ENCODE data around the gene GBP4. TPM values are rescaled to one million over a fixed set of nuclear protein-coding genes. Genes with fewer than 3 reads are reported as not detected.

The GBP4 gene
- total and polyA plus RNA-seq, 8 donors = 0.66 to 2.6 (median 1.3) TPM

- TF ChIP-seq CTCF (IDR thresholded peaks at IDR 0.05) = no peak
- no peaks in the 10 kb centered on the region for H3K4me1 ChIP-seq
- intact Hi-C loops (cut with DNase I) = no loop called here
- DNase-seq (no peak), FAIRE-seq (no peak), ATAC-seq (no peak)
- 100% methylated on average over 1 of the region's 1 CpG for WGBS, 2 donors
- H3K27me3 ChIP-seq = no peaks in the 10 kb centered on the region
- H3K36me3 ChIP-seq = no peaks in the 10 kb centered on the region
- no peaks in the 10 kb centered on the region for H3K9me3 ChIP-seq
- H3K4me3 ChIP-seq = no peak overlapping the region
- H3K27ac ChIP-seq = no peak overlapping the region
Measured at GRCh38 chr1:89211035-89211634, 12.4 kb upstream of the GBP4 start.

DNA sequence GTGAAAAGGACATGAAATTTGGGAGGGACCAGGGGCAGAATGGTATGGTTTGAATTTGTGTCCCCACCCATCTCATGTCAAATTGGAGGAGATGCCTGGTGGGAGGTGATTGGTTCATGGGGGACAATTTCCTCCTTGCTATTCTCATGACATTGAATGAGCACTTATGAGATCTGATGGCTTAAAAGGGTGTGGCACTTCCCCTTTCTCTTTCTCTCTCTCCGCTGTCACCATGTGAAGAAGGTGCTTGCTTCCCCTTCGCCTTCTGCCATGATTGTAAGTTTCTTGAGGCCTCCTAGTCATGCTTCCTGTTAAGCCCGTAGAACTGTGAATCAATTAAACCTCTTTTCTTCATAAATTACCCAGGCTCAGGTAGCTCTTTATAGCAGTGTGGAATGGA lies 7.6 kb upstream of the GBP4 start:
- no peak for FAIRE-seq

GRCh38 chr1:89203166-89203565 lies 4.4 kb upstream of the GBP4 start:
- 69 to 96% methylated on average over 1 of the region's 1 CpG for WGBS, 2 donors
- Histone ChIP-seq H3K4me1 (peaks cover 0 to 3% (median 0%) of the 10 kb centered on the region in 3 donors), H3K4me3 (no peak overlapping the region), H3K36me3 (no peaks in the 10 kb centered on the region), H3K27me3 (no peaks in the 10 kb centered on the region), H3K9me3 (no peaks in the 10 kb centered on the region), H3K27ac (no peak overlapping the region)
- no peak for DNase-seq
- no peak for ATAC-seq
- no peak for TF ChIP-seq CTCF (IDR thresholded peaks at IDR 0.05)
- FAIRE-seq = no peak
- intact Hi-C loops (cut with DNase I) = no loop called here

More for the DNA sequence above, 7.6 kb upstream of the GBP4 start:
- Histone ChIP-seq H3K27me3 (no peaks in the 10 kb centered on the region), H3K9me3 (no peaks in the 10 kb centered on the region), H3K36me3 (no peaks in the 10 kb centered on the region), H3K4me1 (no peaks in the 10 kb centered on the region), H3K4me3 (no peak overlapping the region), H3K27ac (no peak overlapping the region)
- ATAC-seq = no peak
- WGBS, 2 donors = 83 to 91% methylated on average over 3 of the region's 3 CpGs
- TF ChIP-seq CTCF (IDR thresholded peaks at IDR 0.05) = no peak
- DNase-seq = no peak
- intact Hi-C loops (cut with DNase I) = no loop called here

DNA sequence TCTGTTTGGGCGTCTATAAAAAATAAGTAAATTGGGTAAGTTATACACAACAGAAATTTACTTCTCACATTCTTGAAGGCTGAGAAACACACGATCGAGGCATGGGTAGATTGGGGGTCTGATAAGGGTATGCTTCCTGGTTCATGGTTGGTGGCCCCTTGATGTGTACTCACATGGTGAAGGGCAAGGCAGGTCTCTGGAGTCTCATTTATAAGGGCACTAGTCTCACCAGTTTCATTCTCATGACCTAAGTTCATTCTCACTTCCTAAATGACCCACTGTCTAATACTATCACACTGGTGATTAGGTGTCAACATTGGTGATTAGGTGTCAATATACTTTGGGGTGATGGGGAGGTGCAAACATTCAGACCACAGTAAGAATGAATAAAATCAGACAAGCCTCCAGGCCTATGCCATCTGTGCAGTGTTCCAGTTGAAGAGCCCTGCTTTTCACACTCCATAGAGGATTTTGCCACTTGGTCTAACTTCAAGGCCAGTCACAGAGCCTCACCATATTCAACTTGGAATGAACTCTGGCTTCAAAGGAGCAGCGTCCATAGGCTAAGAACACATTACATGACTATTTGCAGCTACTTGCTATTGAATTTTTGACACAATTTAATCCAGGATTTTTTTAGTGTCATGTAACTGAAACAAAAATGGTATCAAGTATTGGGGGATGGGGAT lies 2.5 kb upstream of the GBP4 start:
- Histone ChIP-seq H3K4me1 (peaks cover 0 to 3% (median 0%) of the 10 kb centered on the region in 3 donors), H3K27ac (no peak overlapping the region), H3K36me3 (no peaks in the 10 kb centered on the region), H3K9me3 (no peaks in the 10 kb centered on the region), H3K4me3 (no peak overlapping the region), H3K27me3 (peaks cover 0 to 5% (median 0%) of the 10 kb centered on the region in 4 donors)
- no peak for DNase-seq
- no peak for FAIRE-seq
- intact Hi-C loops (cut with DNase I) = no loop called here
- WGBS, 2 donors = 77 to 80% methylated on average over 4 of the region's 4 CpGs
- ATAC-seq = no peak
- TF ChIP-seq CTCF (IDR thresholded peaks at IDR 0.05) = no peak

GRCh38 chr1:89200663-89201062 lies 1.9 kb upstream of the GBP4 start:
- no peak overlapping the region for H3K27ac ChIP-seq
- TF ChIP-seq CTCF (IDR thresholded peaks at IDR 0.05) = no peak
- no peaks in the 10 kb centered on the region for H3K36me3 ChIP-seq
- WGBS, 2 donors = 16 to 21% methylated on average over 2 of the region's 2 CpGs
- FAIRE-seq (no peak), DNase-seq (no peak), ATAC-seq (no peak)
- H3K9me3 ChIP-seq = no peaks in the 10 kb centered on the region
- intact Hi-C loops (cut with DNase I) = no loop called here
- no peak overlapping the region for H3K4me3 ChIP-seq
- H3K4me1 ChIP-seq = peaks cover 0 to 3% (median 0%) of the 10 kb centered on the region in 3 donors
- H3K27me3 ChIP-seq = peaks cover 0 to 5% (median 0%) of the 10 kb centered on the region in 4 donors

Data from pancreas (tissue), 10 donors.